LNCAP (cell line): ENCODE data around the gene SGSM2.

Source experiments
- CTCF ChIP-seq: fragments of 450-650 bp; IDR thresholded peaks from 2 replicates; pipeline ENCODE4 v1.5.1; 2017; ENCODE audit warnings: mild to moderate bottlenecking

The SGSM2 gene

GRCh38 chr17:2385240-2386210 is 48.2 kb downstream of the SGSM2 start:
- no peak for TF ChIP-seq CTCF

GRCh38 chr17:2386400-2387085 is 49.2 kb downstream of the SGSM2 start:
- no peak for TF ChIP-seq CTCF

GRCh38 chr17:2387086-2388019 is 50.1 kb downstream of the SGSM2 start:
- TF ChIP-seq CTCF = no peak

GRCh38 chr17:2388020-2388682 is 50.9 kb downstream of the SGSM2 start:
- TF ChIP-seq CTCF = no peak

GRCh38 chr17:2388683-2389055 is 51.4 kb downstream of the SGSM2 start:
- TF ChIP-seq CTCF = no peak

- TF ChIP-seq CTCF = no peak
Observed at GRCh38 chr17:2390199-2390836, 53.0 kb downstream of the SGSM2 start.
